HG02588 (cell line): ENCODE measurements around the gene SLC50A1.
A peak's percentile ranks its signal among the peaks of the same experiment; 100 is the strongest.

ENCODE experiments used
- ATAC-seq: cut with Tn5 transposase; IDR thresholded peaks from one replicate; pipeline ENCODE4 v1.9.1; 2021; ENCODE audit warnings: mild to moderate bottlenecking, moderate library complexity; ENCODE audit not compliant: unreplicated experiment

SLC50A1 gene, protein sequence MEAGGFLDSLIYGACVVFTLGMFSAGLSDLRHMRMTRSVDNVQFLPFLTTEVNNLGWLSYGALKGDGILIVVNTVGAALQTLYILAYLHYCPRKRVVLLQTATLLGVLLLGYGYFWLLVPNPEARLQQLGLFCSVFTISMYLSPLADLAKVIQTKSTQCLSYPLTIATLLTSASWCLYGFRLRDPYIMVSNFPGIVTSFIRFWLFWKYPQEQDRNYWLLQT

DNA sequence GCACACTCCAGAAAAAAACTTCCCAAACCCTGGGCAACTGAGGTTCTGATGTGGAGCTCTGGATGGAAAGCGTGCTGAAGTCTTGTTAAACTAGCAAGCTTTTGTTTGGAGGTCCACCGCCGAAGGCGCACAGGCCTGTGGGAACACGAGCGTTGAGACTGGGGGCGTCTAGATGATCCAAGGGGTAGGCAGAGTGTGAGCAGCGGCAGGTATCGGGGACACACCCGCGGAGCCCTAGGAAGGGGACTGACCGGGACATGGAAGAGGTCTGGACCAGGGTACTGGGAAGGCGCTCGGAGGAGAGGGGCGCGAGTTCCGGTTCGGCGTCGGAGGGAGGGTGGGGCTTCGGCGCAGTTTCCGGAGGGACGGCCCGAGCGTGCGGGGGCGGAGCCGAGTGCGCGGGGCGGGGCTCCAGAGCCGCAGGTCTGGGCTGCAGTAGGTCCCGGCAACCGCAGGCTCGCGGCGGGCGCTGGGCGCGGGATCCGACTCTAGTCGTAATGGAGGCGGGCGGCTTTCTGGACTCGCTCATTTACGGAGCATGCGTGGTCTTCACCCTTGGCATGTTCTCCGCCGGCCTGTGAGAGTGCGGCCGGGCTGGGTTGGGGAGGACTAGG is at the start of gene SLC50A1:
SLC50A1 (plus strand) TSS at position 438 of the 614 bp plus-strand sequence; CDS start at position 498, 60 bp downstream.
- ATAC-seq, result peak; percentile 73

DNA sequence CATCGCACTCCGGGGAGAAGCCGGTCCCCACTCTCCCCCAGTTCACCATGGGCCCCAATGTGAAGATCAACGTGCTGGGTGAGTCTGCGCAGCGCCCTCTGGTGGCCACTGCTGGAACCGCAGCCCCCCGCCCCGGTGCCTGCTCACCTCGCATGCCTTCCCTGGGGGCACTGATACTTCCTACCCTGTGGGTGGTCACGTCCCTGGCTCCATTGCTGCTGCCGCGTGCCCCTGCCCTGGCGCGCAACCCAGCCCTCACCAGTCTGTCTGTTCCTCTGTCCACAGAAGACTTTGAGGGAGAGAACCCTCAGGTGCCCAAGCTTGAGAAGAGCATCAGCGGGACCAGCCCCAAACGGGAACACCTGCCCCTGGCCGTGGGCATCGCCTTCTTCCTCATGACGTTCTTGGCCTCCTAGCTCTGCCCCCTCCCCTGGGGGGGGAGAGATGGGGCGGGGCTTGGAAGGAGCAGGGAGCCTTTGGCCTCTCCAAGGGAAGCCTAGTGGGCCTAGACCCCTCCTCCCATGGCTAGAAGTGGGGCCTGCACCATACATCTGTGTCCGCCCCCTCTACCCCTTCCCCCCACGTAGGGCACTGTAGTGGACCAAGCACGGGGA is 49.4 kb upstream of the SLC50A1 start:
- ATAC-seq, result no peak

DNA sequence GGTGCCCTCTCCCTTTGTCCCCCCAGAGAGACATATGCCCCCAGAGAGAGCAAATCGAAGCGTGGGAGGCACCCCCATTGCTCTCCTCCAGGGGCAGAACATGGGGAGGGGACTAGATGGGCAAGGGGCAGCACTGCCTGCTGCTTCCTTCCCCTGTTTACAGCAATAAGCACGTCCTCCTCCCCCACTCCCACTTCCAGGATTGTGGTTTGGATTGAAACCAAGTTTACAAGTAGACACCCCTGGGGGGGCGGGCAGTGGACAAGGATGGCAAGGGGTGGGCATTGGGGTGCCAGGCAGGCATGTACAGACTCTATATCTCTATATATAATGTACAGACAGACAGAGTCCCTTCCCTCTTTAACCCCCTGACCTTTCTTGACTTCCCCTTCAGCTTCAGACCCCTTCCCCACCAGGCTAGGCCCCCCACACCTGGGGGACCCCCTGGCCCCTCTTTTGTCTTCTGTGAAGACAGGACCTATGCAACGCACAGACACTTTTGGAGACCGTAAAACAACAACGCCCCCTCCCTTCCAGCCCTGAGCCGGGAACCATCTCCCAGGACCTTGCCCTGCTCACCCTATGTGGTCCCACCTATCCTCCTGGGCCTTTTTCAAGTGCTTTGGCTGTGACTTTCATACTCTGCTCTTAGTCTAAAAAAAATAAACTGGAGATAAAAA is 48.7 kb upstream of the SLC50A1 start:
- ATAC-seq, result no peak

DNA sequence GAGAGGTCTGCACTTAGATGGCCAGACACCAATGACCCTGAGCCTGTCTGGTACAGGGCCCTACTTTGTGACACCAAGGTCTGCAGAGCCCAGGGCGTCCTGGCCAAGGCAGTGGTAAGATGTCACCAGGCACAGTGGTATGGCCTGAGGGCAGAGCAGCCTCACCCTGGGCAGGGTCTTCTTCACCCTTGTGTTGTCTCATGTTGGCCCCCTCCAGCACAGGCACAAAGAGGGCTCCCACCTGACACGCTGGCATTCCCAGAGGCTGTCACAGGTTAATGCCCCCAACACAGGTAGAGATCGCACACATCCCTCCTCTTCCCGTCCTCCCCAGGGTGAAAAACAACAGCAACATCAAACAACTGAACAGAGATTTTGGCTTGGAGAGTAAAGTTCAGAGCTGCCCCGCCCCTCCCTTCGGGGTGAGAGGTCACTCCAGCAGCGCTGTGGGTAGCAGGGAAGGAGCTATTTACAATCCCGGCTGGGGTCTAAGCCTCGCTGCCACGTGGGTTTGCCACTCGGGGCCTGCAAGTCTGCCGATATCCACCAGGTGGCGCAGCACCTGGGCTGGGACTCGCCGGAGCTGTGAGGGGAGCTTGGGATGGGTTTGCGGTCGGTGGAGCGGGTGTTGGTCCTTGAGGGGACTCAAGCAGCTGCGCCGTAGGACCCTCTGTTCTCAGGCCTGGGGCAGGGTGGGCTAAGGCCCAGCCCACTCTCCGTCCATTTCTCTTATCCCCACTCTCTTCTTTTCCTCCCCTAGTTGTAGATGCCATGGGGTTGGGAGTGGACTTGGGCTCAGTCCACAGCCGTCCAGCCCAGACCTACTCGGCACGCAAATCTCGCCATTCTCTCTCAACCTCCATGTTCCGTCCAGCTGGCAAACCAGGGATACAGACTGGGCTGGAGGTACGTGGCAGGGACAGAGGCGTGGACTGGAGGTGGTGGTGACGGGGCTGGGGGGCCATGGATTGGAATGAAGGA is 44.3 kb upstream of the SLC50A1 start:
- ATAC-seq, result no peak

DNA sequence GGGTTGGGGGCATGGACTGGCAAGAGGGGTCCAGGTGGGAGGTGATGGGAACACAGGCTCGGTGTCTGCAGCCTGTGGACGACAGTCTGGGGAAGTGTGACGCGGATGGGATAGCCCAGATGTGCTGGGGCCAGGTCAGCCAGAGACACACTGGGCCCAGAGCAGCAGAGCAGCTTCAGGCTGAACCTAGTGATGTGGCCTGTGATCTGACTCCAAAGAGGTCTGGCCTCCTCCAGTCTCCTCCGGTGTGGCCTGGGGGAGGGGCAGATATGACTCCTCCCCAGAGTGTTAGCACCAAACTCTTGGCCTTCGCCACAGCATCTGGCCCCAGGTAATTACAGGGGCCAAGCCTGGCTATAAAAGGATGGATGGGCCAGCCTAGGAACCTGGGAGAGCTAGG is 43.5 kb upstream of the SLC50A1 start:
- no peak for ATAC-seq

DNA sequence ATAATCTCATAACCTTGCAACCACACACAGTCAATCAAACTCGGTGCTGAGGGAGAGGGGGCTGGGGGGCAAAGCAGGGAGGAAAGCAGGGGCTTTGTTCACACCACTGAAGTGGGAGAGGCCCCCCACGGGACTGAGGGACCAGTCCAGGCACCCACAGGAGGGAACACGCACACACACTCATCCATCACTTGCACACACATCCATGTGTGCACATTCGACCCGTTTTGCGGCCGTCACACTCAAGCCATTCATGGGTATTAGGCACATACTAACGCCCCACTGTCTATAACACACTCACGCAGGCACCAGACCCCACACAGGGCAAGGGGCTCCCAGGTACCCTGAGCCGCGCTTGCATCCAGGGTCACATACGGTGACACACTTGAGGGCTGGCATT is 43.0 kb upstream of the SLC50A1 start:
- no peak for ATAC-seq

DNA sequence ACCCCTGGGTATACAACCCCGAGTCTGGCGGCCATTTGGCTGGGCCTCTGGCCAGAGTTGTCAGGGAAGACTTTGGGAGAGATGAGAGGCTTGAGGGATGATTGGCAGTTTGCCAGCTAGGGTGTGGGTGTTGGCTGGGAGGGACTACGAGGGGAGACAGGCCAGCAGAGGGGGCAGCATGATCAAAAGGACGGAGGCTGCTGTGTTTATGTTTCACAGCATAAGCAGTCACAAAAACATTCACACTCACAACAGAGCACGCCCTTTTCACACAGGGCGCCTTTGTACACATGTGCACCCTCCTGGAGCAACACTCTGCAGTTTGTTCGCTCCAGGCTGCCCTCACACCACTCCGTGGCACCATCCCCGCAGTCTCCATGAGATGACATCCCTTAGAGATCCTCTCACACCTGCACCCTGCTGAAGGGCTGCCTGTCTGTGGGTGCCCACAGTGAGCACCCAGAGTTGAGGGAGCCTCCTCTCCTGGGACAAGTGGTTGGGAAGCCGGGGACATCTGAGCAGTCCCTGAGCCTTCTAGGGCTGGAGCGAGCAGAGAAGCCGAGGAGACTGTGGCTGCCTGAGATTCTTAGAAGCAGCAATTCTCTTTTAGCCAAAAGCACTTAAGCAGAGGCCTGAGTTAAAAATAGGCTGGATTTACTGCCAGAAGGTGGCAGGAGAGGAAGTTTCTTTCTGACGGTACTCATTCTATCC is 41.6 kb upstream of the SLC50A1 start:
- ATAC-seq, result no peak

DNA sequence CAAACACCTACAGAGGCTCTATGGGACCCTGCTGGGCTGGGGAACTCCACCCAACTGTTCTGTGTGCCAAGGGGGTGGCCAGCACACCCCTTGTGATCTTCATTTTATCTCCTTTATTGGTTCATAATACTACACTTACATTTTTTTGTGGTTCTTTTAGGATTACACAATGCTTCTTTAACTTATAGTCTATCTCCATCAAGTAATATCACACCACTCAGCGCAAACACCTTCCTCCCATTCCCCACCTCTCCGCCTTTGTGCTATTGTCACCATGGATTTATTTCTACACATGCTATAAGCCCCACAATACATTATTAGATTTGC is 41.1 kb upstream of the SLC50A1 start:
- no peak for ATAC-seq

DNA sequence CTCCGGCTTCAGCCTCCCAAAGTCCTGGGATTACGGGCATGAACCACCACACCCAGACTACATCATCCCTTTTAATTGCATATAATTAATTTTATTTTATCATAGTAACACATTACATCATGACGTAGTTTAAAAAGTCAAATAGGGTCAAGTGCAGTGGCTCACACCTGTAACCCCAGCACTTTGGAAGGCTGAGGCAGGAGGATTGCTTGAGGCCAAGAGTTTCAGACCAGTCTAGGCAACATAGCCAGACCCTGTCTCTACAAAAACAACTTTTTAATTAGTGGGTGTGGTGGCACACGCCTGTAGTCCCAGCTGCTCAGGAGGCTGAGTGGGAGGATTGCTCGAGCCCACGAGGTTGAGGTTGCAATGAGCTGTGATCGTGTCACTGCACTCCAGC is 36.3 kb upstream of the SLC50A1 start:
- no peak for ATAC-seq

DNA sequence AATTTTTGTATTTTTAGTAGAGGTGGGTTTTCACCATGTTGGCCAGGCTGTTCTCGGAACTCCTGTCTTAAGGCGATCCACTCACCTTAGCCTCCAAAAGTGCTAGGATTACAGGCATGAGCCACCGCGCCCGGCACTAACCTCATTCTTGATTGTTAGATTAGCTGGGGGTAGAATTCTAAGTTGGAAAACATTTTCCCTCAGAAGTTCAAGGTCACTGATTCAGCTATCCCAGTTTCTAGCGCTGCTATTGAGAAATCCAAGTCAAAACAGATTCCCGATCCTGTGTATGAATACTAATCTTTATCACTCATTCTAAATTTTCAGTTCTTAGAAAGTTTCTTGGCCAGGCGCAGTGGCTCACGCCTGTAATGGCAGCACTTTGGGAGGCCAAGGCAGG is 32.3 kb upstream of the SLC50A1 start:
- ATAC-seq, result no peak

DNA sequence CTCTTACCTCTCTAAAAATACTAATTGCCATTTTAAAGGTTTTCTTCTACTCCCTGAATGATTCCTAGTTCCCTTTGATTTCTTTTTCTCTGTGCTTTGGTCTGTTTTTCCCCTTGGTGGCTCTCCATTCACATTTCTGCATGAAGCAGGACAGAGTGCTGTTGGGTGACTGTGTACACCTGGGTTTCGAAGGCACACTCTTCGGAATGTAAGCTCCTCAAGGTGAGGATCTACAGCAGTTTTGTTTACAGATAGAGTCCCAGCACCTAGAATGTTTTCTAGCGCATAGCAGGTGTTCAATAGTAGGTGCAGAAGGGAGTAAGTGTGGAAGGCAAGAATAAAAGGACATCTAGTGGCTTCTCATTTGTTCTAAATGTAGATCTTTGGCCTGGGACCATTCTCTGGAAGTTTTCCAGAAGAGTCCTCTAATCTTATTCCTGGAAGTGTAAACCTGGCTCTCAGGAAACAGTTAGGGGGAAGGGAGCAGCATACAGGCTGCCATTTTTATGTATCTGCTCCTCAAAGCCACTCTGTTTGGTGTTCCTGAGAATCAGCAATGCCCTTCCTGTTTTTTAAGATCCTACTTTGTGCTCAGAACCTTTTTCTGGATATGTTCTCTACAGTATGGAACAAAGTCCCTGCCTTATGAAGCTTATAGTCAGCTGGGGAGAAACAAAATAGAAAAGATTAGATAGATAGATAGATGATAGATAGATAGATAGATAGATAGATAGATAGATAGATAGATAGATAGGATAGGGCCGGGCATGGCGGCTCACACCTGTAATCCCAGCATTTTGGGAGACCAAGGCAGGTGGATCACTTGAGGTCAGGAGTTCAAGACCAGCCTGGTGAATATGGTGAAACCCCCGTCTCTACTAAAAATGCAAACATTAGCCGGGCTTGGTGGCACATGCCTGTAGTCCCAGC is 30.8 kb upstream of the SLC50A1 start:
- ATAC-seq, result no peak

DNA sequence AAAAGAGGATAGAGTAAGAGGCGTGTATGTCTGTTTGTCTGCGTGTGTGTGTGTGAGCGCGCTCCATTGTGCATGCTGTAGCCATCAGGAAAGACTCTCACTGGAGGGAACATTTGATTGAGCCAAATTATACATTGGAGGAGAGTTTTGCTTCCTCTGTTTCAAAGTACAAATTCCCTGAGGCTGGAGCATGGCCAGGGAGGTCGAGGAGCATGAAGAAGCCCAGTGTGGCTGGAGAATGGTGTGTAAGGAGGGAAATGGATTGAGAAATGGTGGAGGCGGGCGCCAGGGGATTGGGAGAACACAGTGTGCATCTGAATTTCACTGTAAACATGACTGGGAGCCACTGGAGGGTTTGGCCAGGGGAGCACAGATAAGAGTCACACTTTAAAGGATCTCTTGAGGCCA is 30.0 kb upstream of the SLC50A1 start:
- ATAC-seq, result no peak

DNA sequence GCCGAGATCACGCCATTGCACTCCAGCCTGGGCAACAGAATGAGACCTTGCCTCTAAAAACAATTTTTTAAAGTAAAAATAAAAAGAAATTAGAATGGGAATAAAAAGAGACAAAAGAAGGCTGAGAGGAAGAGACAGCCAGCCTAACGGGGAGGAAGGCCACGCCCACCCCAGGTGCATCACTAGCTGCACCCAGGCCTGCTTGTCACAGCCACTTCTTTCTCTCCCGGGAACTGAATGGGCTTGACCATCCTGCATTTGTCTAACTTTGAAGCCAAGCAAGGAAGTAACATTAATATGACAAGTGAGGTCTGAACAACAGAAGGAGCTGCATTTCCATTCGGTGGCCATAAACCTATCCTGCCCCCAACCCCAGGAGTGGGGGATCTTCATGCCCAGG is 28.8 kb upstream of the SLC50A1 start:
- ATAC-seq, result no peak

DNA sequence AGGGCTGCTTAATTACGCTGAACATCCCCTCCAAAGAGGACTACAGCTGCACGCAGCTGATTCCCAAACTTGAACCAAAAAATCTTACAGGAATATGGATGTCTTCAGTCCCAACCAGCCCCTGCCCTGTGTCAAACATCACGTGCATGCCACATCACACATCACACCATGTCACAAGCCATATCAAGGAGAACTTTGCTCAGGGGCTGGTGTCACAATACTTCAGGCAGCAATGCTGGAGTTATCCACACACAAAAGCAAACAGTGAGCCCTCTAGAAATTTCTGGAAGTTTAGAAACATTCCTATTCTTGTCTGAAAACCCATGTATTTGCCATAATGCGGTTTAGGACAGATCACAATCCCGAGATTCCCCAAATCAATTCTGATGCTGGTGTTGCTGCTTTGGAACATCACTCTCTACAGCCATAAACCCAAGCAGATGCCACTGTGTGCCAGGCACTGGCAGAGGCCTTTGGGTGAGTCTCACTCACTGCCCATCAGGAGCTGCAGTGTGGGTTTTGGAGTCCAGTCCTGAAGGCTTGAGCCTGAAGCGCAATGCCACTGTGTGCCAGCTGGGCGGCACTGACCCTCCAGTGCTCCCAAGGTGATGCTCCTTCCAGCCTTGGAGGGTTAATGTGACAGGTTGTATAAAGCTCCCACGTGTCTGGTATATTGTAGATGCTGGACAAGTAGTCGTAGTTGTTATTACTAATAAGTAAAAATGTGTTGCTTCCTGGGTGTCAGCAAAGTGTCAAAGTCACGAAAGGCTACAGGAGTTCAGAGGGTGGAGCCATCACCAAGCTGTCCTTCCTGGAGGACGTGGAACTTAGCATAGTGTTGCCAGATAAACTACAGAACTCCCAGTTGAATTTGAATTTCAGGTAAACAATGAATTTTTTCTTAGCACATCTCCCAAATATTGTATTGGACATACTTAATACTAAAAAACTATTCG is 28.1 kb upstream of the SLC50A1 start:
- ATAC-seq, result no peak

DNA sequence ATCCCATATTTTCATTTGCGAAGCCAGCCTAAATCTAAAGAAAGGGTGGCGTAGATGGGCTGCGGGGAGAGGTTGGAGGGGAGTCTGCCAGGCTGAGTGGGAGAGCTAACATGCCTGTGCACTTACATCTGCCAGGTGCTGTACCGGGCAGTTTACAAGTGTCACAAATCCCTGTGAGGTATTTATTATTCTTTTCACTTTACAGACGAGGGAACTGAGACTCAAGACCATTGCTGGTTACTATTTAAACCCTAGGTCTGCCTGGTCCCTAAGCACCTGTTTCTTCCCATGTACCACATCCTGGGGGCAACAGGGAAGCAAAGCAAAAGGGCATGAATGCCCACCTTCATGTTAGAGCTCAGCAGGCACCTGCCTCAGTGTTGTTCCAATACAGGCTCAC is 27.4 kb upstream of the SLC50A1 start:
- ATAC-seq, result no peak

DNA sequence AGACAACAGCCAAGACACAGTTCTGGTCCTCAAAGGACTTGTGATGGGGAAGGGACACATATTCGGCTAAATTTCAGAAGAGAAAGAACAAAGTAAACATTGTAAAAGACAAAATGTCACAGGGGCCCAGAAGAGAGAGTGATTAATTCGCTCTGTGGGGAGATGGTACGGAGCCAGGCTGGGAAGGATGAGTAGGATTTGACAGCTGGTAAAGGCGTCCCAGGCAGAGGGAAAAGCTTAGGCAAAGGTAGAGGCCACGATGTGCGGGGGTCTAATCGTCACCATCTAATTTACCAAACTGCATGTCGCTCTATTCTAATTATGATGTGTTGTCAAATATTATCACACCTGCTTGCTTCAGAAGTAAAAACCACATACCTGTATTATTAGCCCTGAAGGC is 25.3 kb upstream of the SLC50A1 start:
- ATAC-seq, result no peak

DNA sequence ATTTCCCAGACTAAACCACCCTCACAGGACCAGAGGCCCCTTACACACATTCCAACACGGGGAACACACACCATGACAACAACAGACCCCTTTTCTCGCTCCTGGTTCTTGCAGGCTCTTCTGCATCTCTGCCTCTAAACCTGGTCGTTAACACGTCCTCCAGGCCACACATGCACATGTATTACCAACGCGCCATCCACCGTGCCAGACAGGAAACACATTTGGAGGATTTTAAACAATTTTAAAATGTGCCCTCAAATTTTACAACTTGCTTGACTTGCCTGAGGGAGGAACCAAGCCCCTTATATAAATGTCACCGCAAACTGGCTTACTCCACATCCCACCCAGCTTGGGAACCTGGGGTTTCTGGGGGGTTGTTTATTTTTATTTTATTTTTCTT is 24.8 kb upstream of the SLC50A1 start:
- ATAC-seq, result no peak

DNA sequence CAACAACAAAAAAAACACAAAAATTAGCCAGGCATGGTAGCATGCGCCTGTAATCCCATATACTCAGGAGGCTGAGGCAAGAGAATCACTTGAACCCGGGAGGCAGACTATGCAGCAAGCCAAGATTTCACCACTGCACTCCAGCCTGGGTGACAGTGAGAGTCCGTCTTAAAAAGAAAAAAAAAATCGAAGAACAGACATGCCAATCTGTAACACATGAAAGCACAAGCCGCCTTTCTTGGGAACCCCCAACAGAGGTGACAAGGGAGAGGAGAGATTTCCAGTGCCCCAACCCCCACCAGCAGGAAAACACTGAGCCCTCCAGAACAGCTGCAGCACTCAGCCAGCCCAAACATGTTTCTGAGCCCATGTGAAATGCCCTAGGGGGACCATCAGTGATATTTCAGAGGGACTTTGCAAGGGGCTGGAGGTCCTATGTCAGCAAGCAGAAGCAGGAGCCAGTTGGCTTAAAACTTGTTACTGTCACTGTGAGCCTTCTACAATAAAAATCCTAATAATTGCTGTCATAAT is 22.1 kb upstream of the SLC50A1 start:
- ATAC-seq, result no peak
